Esophagus squamous epithelium (tissue), 4 donors: ENCODE results near the gene STS.

Source experiments
- CTCF ChIP-seq, 6 experiments: fragments of 450-650 bp in 4 of 6; fragments of 200-600 bp in 2 of 6; sonication (generic) in 2 of 6; IDR thresholded peaks; one replicate each; pipeline ENCODE4 v1.5.1; 2016 to 2019; ENCODE audit warnings: antibody characterized with exemption in 6 of 6, mild to moderate bottlenecking in 4 of 6, moderate library complexity in 4 of 6
- POLR2A ChIP-seq, 4 donors: fragments of 450-650 bp; IDR thresholded peaks; one replicate each; pipeline ENCODE4 v1.6.1; 2017; ENCODE audit warnings: antibody characterized with exemption in 4 of 4, mild to moderate bottlenecking in 4 of 4, moderate library complexity in 3 of 4

GRCh38 chrX:7179446-7179845 lies 31.9 kb downstream of the STS start:
- TF ChIP-seq CTCF (IDR thresholded peaks at IDR 0.05) (no peak), POLR2A (IDR thresholded peaks at IDR 0.05) (no peak)
